CD4-positive, alpha-beta T cell treated with Interferon alpha-2 for 1 hour (primary cell): Measurements from ENCODE around the gene KDM4B.

Source experiments
- DNase-seq, 2 donors: peaks; one replicate each; pipeline ENCODE4 v3.0.0-alpha.2; 2020 to 2022

The KDM4B gene

DNA sequence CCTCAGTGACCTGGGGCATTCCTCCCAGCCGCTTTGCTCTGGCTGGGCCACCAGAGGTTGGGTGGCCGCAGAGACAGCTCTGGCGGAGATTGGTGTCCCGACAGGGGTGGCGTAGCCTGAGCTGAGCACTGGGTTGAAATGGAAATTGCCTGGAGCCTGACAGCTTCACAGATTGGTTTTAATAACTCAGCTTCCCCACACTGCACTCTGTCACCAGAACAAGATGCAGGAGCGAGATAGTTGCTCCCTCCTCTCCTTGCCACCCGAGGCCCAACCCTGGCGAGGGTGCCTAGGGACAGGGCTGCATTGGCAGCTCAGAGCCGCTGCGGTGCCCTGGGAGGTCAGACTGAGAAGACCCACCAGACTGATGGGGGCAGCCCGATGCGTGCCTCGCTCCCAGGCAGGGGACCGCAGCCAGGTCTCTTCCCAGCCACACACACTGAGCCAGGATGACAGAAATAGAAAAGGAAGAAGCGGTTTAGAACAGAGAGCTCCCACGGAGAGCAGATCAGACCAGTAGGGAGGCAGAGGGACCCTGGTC, 84.1 kb downstream of the KDM4B start:
- DNase-seq: no peak

DNA sequence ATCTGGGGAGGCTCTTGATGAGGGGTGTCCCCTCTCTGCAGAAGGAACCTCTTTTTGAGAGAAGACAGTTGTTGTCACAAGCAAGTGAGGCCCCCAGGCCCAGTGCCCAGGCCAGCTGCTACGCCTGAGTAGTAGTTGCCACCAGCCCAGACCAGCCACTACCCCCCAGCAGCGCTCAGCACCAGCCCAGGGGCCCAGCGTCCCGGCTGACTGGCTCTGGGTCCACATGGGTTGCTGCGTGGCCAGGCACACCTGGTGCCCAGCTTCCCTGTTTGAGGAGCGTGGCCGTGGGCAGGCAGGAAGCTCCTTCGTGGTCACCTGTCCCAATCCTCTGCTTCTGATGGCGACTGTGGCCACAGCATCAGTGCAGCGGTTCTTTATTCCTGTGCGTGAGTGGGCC, 84.7 kb downstream of the KDM4B start:
- DNase-seq: no peak

DNA sequence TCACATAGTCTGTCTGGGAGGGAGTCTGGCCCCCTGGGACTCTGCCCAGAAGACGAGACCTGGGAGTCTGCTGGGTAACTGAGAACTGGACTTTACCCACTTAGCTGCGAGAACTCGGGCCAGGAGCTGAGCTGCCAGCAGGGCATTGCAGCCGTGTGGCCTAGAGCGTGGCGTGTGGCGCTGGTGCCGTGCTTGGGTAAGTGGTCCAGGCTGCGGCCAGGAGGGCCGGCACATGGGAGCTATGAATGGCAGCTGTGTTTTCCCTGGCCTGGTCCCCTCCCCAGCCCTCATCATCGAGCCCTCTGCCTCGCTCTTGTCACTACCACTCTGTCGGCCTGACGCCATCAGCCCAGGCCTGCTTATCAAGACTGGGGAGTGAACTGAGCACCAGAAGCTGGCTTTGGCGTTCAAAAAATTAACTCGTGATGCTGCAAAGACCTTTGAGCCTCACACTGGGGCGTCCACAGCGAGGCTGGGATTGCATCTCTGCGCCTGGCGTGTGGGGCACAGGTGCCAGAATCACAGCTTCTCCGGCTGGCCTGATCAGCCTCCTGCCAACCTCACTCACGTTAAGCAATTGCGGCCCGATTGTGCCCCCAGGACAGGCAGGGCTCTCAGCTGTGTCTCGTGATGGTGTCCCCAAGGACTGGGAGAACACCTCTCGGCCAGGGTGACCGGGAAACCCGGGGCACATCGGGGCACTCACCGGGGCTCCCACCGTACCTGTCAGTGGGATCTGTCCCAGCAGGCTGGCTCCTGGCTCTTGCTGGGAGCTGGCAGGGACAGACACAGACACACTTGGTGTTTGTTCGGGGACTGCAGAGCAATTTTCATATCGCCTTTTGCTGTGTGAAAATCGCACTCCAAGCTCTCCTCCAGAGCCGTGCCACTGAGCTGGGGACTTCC, 85.9 kb downstream of the KDM4B start:
- no peak for DNase-seq

DNA sequence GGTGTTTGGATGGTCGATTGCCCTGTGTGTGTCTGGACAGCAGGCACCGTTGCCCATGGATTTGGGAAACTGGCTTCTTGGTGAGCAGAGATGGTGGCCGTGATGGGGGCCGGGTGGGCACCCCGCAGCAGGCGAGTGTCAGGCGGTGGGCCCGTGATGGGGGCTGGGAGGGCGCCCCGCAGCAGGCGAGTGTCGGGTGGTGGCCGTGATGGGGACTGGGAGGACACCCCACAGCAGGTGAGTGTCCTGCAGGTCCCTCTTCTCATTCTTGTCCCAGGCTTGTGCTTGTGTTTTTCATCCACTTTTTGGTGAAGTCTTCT, 86.5 kb downstream of the KDM4B start:
- no peak for DNase-seq

DNA sequence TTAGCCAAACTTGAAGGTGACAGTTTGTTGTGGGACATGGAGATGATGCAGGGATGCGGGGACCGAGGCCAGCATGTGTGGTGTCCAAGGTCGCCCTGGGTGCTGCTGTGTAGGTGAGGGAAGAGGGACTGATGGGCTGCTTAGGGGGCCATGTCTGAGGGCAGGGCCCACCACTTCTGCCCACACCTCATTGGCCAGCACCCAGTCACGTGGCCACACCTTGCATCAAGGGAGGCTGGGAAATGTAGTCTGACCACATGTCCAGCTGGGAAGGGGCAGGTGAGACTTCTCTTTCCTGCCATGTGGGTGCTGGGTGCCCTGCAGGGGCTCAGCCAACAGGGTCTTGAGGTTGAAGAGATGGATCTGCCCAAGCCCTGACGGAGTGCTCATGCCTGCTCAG, 88.9 kb downstream of the KDM4B start:
- no peak for DNase-seq

DNA sequence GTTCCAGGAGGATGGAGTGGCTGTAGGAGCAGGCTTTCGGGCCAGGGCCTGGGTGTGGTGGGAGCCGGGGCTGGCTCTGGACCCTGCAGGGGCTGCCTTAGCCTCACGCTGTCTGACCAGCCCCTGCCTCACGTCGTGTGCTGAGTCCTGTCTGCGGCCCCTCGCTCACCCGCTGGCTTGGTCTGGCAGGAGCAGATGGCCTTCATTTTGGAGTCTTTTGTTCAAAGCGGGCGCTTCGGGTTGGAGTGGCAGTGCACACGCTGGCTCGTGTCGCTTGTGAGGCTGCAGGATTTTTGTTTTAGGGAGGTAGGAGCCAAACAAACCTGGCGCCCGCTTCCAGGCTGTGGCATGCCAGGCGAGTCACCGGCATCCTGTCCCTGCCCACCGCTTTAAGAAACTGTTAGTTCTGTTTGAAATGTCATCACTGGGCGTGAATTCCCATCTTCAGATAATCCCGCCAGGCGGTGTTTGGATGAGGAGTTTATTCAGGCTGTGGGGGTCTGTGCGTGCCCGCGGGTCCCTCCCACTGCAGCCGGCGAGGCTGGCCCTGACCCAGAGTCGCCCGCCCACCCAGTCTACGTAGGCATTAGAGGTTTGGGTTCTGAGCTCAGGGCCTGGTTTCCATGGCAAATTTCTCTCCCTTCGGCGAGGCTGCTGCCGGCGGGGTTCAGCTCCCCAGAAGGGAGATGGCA, 89.8 kb downstream of the KDM4B start:
- DNase-seq: no peak

DNA sequence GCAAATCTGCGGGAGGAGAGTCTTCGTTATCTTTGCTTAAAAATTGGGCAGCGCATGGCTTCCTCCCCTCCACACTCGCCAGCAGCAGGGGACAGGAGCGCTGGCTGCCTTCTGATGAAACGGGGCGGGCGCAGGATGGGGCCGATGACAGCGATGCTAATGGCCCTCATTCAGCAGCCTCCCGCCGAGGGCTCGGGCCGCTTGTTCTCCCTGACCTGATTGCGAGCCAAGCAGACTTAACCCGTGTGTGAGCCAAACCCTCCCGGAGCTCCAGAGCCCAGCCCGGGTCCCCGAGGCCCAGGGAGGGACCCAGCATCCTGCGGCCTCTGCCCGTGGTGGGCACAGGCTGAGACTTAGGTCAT, 90.3 kb downstream of the KDM4B start:
- no peak for DNase-seq

DNA sequence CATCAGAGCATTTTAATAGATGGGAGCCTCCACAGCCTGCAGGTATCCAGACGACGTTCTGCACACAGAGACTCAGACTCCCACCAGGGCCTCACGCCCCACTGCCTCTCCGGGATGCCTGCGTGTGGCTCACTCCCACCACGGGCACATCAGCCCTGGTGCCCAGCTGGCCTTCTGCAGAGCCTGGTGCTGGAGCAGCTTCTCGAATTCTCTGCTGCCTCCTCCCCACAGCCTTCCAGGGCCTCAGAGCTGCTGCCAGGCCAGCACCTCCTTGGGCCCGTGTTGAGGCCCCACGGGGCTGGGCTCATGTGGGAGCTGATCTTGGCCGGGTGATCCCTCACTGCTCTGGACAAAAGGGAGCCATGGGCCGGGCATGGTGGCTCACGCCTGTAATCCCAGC, 90.9 kb downstream of the KDM4B start:
- DNase-seq: no peak

DNA sequence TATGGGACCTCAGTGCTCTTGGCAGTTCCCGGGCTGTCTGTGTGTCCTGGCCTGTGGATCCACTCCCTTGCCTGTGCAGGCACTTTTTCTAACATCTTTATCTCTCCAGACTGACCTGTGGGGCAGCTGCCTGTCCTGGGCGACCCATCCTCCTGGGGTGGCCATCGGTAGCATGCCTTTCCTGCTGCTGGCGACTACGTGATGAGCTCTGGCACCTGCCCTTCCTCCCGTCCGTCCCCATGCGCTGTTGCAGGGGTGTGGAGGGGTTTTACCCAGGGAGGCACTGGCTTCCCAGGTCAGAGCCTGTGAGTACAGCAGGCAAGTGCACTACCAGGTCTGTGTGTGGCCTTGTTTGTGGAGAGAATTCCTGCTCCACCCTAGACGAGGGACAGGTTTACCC, 93.3 kb downstream of the KDM4B start:
- no peak for DNase-seq

DNA sequence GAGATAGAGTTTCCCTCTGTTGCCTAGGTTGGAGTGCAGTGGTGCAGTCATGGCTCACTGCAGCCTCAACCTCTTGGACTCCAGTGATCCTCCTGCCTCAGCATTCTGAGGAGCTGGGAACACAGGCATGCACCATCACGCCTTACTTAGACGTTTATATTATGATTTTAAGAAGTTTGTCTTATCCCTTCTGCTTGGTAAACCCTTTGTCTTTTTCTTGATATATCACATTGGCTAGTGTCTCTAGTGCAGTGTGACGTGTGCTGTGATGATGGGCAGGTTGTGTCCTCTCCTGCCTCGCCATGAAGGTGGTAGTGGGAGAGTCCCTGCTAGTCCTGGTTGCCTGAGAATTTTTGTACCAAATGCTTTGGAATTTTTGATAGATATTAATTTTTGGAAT, 93.9 kb downstream of the KDM4B start:
- DNase-seq: no peak

DNA sequence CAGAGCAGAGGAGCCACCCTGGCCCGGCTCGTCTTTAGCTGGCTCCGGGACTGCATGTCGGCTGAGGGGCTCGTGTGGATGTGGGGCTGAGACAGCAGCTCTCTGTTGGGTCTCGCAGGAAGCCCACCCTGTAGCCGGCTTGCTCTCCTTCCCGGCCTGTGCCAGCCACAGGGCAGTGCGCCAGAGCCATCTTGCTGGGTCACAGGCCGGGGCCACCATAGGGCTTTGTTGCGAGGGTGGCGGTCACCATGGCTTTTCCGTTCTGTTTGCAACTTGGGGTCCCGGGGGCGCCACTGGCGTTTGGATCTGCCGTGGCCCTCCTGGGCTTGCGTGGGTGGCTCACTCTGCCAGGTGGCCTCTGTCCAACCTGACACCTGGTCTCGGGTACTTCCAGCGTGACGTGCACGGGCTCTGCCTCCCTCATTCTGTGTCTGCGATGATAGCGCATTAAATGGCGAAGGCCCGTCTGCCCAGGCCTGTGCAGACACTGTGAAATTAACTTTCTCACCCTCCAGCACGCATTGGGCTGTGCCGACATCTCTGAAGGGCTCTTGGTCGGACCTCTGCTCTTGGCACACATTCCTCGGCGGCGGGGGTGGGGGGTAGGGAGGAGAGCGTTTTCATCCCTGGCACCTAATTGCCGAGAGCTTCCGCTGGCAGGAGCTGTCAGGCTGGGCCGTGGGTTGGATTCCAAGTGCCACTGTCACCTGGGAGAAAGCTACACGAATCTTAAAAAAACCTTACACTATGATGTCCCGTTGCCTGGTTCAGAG, 95.1 kb downstream of the KDM4B start:
- no peak for DNase-seq

DNA sequence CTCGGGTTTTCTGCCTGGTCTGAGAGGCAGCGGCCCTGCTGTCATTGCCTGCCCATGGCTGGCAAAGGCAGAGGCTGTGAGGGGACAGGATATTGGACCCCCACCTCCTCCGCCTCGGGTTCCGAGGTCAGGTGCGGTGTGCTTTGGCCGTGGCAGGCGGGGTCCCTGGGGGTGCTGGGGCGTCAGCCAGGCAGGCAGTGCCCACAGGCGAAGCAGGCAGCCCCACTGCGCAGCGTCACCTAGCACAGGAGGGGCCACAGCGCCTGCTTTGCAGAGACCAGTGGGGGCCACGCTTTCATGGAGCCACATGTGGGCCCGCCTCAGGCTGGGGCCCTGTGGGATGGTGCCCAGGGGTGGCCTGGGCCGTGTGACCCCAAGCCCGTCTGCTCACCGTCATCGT, 96.0 kb downstream of the KDM4B start:
- DNase-seq: no peak

DNA sequence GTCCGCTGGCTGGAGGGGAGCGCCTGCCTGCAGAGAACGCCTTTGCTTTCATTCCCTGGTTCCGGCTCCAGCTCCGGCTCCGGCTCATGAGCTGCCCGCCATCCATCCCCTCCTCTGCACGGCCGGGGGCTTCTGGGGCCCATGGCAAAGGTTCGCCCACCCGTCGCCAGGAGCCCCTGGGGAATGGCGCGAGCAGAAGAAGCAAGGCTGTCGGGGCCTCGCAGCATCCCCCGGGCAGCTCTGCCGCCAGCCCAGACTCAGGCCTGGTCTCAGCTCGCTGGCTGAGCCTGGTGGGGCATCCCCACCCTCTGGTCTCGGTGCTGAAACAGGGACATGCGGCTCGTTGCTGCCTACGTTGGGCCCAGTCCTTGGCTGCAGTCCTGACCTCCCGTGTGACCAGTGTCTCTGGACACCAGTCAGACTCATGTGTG, 96.8 kb downstream of the KDM4B start:
- DNase-seq: no peak

DNA sequence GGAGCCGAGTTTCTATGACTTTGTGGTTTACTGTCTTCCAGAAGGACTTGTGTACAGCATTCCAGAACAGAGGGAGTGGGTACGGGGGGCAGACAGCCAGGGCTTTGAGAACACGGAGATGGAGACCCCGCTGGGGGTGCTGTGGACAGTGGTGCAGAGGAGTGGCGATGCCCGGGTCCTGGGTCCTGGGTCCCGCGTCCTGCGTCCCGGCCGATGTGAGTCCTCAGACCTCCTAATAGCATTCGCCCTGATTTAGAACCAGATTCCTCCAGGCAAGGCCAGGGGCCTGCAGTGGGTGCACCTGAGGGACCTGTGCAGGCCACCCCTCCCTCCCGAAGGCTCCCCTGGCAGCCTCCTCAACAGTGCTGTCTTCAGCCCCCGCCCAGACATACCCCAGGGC, 97.9 kb downstream of the KDM4B start:
- DNase-seq: no peak

DNA sequence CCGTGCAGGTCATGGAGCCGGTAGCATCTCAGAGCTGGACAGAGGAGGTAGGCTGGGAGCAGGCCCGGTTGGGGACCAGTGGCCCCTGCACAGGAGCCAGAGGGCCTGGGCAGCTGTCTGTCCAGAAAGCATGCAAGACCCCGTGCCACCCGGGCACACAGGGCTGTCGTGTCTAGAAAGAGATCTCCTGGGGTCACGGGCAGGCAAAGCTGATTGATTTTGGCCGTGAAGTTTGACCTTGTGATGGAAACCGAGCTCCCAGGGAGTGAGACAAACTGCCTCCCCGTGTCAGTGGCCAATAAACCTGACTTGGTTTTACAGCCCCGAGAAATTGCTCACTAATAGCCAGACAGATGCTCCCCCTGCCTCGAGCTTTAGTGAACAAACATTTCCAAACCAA, 98.8 kb downstream of the KDM4B start:
- DNase-seq: no peak

DNA sequence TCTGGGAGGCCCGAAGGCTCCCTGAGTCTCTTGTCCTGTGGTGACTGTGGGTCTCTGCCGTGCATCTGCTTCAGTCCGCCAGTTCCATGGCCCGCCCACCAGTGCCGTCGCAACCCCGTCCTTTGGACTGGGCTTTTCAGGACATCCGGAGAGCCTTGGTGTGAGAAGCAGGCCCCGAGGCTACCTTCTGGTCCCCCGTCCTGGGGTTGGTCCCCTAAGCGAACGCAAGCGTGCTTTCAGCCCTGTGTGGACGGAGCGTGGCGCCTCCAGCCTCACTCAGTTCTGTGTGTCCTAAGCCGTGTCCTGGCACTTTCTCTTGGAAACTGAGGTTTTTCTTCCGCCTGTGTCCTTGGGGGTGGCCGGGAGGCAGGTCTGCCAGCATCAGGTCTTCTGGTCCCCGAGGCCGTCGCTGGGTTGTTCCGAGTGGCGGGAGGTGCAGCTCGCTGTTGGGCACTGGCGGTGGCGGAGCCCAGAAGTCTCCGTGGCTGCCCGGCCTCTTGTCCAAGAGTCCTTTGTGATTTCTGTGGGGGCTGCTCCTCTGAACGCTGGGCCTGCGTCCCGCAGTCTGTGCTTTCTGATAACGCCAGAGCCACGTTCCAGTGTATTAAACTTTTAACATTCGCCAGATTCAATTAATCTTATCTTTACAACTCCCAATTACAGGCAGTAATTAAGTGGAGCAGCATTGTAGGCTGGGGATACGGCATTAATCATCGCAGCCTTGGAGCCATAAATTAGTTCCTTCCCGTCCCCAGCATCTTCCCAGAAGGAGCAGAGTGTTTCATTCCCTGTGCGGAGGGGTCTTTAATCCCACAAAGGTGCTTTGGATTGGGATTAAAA, 99.5 kb downstream of the KDM4B start:
- no peak for DNase-seq

DNA sequence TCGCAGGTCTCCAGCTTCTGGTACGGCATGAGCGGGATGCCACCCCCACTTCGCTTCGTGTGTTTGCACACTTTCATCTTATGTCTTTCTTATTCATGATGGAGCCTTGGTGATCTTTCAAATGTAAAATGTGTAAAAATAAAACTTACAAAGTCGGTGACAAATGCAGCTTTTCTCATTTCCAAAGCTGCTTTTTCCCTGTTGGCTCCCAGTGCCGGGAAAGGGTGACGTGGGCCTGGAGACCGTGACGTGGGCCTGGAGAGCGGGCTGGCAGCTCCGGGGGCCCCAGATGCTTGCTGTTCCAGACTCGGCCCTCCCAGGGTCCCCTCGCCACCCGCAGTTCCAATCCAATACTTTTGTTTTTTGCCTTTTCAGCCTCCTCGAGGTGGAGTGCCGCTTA, 101.4 kb downstream of the KDM4B start:
- no peak for DNase-seq

DNA sequence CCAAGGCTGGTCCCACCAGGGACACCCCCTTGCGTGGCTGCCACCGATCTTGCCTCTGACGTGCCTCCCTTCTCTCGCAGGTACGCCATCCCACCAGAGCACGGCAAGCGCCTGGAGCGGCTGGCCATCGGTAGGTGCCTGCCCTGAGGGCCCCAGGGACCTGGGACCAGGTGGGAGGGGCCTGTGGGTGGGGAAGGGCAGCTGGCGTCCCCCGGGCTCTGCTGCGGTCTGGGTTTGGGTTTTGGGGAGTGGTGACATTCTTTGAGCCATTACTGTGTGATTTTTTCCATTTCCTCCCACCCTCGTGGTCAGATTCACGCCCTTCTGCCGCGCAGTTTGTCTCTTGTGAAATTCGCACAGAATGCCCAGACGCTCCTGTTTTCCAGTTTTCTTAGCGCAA, 102.0 kb downstream of the KDM4B start:
- no peak for DNase-seq

DNA sequence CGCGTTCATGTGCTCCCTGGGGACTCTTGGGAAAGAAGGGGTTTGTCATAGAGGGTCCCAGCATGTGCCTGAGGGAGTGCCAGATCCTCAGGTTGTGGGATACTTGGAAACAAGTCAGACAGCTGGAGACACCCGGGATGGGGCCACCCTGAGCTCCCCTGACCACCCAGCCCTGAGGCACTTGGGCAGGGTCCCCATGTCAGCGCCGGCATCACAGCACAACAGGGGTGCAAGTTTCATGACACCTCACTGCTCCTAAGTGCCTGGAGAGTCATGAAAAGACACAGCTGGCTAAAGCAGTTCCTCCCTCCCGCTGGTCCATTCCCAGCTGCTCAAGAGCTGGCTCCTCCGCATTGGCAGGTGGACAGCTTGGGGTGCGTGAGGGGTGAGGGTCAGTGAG, 102.7 kb downstream of the KDM4B start:
- no peak for DNase-seq

DNA sequence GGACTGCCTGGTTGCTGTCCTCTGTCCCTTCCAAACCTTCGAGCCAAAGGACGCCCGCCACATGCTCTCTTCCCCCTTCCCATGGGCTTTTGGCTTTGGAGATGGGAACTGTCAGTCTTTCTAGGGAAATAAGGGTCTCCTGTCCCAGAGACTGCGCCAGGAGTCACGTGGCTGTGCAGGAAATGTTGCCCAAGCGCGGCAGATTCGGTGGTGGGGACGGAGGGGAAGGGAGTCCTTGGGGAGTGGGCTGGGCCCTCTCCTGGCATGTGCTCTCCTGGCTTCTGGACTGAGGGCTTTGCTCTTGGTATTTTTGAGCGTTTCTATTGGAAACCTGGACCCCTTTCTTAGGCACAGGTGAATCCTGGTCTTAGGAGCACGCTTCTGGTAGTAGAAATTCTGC, 103.2 kb downstream of the KDM4B start:
- no peak for DNase-seq

DNA sequence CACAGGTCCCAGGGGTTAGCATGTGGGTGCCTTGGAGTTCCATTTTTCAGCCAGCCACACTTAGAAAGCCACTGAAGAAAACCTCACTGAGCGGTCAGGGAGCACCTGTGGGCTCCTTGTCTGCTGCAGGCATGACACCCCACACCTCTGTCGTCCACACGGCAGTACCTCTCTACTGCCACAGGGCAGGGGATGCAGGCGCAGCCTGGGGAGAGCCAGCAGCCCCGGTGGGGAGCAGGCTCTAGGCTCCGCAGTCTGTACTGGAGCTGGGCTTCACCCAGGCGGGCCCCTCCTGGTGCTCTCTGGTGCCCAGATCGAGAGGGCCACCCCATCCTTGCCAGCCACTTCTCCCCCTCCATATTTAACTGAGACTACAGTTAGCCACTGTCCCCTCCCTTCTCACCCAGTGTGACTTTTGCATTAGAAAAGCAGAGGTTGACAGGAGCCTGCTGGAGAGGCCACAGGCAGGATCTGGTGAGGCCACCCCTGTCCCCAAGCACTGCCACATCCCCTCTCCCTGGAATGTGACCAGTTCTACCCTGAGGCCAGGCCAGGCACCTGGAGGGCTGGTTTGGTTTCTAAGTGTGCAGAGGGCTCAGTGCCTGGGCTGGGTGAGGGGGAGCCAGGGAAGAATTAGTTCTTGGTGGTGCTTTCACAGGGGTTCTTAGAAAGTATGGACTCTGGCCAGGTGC, 104.4 kb downstream of the KDM4B start:
- no peak for DNase-seq

DNA sequence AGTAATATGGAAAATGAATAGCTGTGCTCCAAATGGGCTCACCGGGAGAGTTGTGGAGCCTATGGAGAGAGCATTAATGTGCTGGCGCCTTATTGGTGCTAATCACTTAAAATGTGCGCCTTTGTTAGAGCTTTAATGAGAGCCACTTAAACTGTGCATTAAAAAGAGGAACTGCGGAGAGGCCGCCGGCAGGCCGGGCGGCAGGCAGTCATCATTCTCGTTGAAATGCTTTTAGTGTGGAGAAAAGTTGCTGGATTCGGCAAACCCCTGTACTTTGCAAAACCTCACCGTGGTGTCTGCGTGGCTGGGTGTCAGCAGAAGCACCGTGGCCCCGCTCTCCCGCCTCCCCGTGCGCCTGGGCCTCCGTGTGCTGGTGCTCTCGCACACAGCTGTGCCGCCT, 105.5 kb downstream of the KDM4B start:
- DNase-seq: no peak
